GM21528 (cell line): ENCODE results near the gene PTCRA.
"Not testable (repeated sequence)": the region's sequence is repeated elsewhere in the genome, so short reads cannot be mapped to it uniquely, and the experiment has no call there.

Experiments used
- ATAC-seq: cut with Tn5 transposase; IDR thresholded peaks from one replicate; pipeline ENCODE4 v1.9.1; 2021; ENCODE audit warnings: mild to moderate bottlenecking, moderate library complexity; ENCODE audit not compliant: unreplicated experiment, low FRiP score

PTCRA gene

DNA sequence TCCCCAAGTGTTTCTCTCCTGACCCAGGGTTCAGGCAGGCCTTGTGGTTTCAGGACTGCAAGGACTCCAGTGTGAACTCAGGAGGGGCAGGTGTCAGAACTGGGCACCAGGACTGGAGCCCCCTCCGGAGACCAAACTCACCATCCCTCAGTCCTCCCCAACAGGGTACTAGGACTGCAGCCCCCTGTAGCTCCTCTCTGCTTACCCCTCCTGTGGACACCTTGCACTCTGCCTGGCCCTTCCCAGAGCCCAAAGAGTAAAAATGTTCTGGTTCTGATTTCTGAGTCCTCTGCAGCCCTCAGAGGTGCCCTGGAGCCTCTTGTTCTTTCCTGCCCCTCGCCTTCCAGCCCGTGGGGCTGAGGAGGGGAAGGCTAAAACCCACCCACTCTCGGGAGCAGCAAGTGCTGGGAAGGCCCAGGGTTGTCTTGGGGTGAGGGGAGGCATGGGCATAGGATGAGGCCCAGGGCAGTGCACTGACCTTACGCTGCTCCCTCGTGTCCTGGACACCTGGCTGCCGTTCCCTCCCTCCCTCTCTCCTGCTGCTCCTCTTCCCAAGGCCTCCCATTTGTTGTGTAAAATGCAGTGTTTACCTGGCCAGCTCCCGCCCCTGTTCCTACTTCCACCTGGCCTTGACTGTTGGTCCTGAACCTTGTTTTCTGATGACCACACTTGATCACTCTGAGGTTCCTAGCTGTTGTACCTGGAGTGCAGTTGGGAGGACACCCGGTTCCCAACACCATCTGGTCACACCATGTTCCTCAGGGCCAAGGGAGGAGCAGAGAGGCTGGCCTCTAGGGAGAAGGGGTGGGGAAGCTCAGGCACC is 23.3 kb downstream of the PTCRA start:
- no peak for ATAC-seq

DNA sequence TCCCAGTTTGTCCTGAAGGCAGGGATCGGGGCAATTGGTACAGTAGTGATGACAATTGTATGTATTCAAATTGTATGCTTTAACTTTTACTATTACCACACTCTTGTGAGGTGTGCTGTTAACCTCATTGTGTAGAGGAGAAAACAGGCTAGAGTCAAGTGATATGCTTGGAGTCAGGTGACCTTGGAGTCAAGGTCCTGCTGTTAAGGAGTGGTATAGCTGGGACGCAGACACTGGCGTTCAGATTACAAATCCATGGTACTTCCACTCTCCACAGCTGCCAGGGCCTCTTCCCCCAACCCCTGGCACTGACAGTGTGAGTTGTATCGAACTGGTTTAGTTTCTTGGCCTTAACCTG is 23.9 kb downstream of the PTCRA start:
- no peak for ATAC-seq

DNA sequence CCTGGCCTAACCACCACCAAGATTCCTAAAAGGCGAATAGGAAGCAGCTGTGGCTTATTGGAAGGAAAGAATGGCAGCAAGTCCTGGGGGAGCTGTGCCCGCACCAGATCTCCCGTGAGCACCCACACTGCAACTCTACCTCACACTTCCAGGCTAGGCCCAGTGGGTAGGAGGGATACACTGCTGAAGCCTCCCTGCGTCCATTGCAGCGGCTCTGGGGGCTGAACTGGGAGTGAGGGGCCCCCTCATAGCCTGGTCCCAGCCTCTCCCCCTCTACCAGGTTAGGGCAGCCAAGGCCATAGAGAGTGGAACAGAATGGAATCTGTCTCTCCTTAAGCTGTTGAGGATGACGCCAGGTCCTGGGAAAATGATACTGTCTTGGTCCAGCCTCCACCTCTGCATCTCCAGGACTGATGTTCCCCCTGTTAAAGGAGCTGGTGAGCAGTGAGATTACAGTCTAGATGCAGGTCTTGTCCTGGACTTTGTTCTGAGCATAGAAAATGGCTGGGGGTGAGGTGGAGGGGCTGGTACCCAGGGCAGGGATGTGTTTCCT is 24.7 kb downstream of the PTCRA start:
- ATAC-seq, result no peak

DNA sequence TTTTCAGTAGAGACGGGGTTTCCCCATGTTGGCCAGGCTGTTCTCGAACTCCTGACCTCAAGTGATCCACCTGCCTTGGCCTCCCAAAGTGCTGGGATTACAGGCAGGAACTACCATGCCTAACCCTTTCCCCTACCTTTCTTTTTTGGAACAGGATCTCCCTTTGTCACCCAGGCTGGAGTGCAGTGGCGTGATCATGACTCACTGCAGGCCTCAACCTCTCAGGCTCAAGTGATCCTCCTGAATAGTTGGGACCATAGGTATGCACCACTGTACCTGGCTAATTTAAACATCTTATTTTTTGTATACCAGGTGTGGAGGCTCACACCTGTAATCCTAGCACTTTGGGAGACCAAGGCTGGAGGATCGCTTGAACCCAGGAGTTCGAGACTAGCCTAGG is 25.5 kb downstream of the PTCRA start:
- ATAC-seq, result not testable (repeated sequence)

DNA sequence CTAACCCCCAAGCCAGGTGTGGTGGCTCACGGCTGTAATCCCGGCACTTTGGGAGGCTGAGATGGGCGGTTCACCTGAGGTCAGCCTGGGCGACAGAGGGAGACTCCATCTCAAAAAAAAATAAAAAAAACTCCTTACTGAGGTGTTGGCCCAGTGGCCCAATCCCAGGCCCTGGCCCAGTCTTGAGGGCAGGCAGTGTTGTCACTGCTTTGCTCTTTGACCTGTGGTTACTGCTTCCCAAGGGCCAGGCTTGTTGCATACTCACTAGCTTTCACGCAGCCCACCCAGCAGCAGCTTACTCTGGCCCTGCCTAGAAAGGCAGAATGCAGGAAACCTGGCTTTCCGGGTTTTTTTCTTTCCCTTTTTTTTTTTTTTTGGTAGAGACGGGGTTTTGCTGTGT is 26.6 kb downstream of the PTCRA start:
- no peak for ATAC-seq

DNA sequence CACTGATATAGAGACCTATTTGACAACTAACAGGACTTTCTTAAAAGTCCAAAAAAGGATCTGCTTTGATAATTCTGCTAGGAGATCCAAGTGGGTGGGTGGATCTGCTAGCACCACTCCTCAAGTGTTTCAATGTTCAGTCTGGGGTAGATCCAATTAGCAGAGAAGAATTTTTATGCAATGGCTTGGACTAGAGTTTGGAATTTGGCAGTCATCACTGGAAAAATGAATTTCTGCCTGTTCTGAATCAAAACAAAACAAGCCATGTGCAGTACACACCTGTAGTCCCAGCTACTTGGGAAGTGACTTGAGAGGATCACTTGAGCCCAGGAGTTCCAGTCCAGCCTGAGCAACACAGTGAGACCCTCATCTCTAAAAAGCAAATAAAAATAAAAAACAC is 32.1 kb downstream of the PTCRA start:
- ATAC-seq, result no peak

DNA sequence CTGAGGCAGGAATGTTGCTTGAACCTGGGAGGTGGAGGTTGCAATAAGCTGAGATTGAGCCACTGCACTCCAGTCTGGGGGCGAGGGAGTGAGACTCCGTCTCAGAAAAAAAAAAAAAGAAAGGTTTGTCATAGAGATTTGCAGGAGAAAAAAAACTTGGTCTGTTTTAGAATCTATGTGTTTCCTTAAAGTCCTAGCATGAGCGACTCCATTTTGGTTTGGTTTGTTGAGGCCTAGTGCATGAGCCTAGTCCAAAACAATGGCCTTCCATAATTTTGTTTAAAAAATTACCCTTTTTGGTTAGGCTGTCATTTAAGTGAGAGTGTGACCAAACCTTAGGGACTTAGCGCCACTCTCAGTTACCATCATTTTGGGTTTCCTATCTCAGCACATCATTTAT is 36.5 kb downstream of the PTCRA start:
- no peak for ATAC-seq

DNA sequence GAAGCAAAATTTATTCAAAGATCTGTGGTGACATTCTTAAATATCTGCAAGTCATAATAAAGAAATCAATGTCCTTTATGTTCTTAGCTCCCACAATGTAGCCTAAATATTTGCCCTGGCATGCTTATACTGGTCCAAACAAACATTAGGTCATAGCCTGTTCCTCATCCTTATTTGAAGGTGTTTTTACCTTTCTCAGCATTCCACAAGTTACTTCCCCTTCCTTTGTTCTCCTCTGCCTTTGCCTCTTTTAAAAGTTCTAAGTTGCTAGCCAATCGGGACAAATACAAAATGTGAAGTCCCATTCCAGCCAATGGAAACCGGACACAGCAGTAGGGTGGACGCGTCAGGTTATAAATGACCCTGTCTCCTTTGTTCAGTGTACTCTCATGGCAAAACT is 38.6 kb downstream of the PTCRA start:
- ATAC-seq, result not testable (repeated sequence)

DNA sequence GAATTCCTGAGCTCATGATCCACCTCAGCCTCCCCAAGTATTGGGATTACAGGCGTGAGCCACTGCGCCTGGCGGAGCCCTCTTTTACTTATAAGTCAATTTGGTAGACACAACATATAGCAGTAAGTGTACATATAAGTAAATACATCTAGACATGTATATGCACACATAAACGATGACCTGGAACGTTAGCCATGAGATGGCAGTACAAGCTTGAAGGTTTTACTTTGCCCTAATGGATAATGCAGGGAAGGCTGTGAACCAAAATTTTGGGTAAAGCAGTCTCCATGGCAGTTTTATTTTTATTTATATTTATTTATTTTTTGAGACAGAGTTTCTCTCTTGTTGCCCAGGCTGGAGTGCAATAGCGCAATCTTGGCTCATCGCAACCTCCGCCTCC is 42.3 kb downstream of the PTCRA start:
- ATAC-seq, result no peak

DNA sequence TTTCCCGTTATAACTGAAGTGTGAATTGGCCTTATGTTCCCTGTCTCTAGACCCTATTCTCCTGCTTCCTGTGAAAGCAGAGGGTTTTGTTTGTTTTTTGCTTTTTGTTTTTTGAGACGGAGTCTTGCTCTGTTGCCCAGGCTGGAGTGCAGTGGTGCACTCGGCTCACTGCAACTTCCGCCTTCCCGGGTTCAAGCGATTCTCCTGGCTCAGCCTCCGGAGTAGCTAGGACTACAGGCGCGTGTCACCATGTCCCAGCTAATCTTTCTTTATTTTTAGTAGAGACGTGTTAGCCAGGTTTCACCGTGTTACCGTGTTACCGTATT is 44.0 kb downstream of the PTCRA start:
- ATAC-seq, result no peak

DNA sequence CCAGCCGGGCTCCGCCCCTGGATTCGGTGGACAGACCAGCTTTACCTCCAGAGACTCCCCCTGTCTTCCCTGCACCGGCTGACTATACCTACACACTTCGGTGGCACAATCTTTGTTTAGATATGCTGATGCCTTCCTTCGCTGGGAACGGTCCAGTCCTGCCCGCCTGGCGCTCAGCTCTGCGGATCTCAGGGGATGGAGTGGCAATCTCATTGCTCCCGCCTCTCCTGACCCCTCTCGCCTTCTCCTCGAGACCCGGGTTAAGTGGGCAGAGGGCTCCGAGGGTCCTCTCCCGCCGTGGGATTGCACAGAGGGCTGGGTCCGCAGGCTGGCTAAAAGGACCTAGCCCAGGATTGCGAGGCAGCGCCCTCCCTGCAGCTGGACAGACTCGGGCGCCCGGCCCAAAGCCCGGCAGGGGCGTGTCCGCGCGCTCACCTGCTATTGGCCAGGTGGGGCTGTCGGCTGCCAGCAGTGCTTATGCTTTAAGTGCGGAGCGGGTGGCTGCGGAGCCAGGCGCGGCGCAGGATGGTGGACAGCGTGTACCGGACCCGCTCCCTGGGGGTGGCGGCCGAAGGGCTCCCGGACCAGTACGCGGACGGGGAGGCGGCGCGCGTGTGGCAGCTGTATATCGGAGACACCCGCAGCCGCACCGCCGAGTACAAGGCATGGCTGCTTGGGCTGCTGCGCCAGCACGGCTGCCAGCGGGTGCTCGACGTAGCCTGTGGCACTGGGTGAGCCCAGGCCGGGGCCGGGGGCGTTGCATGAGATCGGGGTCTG is 44.6 kb downstream of the PTCRA start, which contains the start of gene GNMT:
Gene GNMT, plus strand, starts transcription at position 512 of the 777 bp plus-strand sequence. Its CDS starts 14 bp downstream, at position 526.
- no peak for ATAC-seq

DNA sequence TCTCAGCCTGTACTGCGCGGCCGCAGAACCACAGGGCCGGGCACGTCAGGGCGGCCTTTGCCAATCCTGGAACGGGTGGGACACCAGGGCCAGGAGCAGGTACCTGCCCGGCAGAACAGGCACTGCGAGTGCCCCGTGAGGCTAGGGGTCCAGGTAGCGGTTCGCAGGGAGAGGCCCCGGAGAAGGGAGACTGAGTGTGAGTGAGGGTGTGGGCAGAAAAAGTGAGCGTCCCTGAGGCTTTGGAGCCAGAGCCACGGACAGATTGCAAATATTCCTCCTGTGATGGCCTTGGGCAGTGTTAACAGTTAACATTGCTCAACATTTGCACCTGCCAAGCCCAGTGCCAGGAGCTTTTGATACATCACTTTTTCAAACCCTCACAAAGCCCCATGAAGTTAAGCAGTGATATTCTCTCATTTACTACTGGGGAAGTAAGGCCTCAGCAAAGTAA is 45.2 kb downstream of the PTCRA start:
- no peak for ATAC-seq

DNA sequence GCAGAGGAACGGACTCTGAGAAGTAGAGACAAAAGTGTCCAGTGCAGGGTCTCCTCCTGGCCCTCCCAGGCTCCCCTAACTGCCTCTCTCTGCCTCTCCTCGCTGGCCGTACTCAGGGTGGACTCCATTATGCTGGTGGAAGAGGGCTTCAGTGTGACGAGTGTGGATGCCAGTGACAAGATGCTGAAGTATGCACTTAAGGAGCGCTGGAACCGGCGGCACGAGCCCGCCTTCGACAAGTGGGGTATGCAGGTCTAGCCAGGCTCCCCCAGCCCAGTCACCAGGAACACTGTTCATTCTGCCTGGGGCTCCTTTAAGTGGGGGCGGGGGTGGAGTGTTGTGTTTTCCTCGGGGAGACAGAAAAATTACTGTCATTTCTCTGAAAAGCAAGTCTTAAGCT is 46.2 kb downstream of the PTCRA start:
- ATAC-seq, result no peak

DNA sequence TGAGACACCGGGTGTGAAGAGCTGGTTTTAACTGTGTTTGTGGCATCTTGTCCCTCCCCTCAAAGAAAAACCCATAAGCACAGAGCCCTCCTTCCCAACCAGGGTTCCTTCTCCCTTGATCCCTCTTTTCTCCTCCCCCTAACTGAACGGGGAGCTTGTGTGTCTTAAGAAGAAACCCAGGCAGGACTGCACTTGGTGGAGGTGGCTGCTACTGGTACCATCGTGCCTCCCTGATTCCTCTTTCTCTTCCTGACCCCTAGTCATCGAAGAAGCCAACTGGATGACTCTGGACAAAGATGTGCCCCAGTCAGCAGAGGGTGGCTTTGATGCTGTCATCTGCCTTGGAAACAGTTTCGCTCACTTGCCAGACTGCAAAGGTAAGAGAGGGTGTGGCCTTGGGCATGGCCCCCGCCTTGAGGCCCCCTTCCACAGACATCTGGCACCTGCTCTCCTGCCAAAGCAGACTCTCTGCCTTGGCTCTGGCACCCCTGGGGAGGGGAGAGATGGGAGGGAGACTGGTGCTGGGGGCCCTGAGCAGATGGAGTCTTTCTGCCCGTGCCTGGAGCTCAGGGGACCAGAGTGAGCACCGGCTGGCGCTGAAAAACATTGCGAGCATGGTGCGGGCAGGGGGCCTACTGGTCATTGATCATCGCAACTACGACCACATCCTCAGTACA is 46.8 kb downstream of the PTCRA start:
- no peak for ATAC-seq

DNA sequence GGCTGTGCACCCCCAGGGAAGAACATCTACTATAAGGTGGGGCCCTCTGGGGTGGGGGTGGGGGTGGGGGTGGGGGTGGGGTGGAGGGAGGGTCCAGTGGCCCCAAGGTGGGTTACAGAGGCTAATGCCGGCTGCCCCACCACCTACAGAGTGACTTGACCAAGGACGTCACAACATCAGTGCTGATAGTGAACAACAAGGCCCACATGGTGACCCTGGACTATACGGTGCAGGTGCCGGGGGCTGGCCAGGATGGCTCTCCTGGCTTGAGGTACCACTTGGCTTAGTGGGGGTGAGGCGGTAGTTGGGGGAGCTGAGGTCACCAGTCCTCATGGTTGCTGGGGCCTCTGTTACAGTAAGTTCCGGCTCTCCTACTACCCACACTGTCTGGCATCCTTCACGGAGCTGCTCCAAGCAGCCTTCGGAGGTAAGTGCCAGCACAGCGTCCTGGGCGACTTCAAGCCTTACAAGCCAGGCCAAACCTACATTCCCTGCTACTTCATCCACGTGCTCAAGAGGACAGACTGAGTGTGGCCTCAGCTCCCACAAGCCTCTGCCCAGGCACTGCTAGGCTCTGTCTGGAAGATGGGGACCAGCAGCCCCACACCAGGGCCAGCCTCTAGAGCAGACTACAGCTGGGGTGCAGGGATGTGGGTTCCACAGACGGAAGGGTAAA is 47.5 kb downstream of the PTCRA start:
- no peak for ATAC-seq

DNA sequence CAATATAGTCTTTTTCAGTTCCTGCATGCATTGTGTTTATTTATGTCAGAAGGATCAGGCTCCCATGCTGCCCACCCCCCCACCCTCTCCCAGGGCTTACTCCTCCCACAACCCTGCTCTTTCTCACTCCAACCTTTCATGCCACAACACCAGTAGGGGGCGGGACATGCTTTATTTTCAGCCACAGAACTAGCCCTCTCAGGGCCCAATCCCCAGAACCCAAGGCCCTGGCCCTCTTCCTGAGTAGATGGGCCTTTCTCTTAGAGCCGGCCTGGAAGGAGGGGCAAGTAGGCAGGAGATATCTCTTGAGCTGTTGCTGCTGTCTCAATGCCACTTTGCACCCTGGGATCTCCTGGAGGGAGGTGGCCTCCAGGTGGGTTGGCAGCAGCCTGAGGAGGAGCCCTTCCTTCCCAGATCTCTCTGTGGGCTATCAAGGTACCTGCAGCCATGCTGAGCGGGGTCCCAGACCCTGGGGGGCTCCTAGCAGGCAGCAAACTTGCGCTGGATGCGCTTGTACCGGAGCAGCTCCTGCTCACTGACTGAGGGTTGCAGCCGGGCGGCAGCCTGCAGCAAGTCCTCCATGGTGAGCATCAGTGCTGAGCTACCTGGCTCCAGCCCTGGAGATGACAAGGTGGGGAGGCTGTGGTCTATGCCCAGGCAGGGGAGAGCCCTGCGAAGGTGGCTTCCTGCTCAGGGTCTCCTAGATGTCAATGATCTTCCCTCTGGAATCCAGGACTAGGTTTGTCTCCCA is 48.2 kb downstream of the PTCRA start:
- ATAC-seq, result no peak

DNA sequence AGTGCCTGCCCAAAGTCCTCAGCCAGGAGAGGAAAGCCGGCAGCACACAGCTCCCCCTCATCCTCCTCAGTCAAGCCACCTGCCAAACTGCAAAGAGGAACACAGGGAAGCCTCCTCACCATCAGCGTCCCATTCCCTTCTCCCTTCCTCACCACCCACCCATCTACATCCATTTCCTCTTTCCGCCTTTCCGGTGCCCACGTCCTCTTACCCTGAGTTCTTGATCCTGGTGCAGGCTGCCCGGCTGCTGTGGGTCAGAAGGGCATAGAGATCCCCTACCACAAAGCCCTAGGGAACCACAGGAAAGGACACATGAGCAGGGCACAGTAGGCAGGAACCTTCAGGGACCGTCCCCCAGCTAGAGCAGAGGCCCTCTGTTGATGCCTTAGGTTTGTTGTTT is 50.7 kb downstream of the PTCRA start:
- no peak for ATAC-seq

DNA sequence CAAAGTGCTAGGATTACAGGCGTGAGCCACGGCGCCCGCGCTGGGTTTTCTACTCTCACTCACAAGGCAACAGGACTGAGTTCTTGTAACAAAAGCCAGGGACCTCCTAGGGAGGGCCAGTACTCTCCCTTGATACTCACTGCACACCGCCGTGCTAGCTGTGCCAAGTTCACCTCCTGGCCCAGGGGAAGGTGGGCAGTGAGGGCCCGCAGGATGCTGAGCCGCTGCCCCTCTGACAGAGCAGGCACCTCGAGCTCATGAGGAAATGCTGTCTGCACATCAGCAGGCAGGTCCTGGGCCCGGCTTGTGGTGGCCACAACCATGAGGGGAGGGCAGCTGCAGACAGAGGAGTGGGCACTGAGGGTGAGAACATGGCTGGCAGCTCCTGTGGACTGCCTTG is 51.4 kb downstream of the PTCRA start:
- no peak for ATAC-seq

DNA sequence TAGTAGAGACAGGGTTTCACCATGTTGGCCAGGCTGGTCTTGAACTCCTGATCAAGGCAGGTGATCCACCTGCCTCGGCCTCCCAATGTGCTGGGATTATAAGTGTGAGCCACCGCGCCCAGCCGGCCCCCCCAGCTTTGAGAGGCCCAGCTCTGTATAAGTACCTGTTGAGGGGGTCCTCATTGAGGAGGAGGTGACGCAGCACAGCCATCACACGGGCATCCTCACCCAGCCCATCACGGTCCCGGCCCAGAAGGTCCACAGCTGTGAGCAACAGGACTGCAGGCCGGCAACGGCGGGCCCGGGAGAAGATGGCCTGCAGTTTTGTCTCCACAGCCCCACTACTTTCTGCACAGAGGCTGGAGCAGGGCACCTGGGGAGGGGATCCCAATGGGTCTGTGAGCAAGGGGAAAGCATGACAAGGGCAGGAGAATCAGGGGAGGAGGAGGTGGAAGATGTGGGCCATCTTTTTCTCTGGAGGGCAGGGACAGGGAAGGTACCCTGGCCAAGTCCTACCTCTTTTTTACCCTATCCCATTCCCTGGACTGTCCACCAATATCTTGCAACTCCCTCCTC is 52.4 kb downstream of the PTCRA start:
- ATAC-seq, result no peak

DNA sequence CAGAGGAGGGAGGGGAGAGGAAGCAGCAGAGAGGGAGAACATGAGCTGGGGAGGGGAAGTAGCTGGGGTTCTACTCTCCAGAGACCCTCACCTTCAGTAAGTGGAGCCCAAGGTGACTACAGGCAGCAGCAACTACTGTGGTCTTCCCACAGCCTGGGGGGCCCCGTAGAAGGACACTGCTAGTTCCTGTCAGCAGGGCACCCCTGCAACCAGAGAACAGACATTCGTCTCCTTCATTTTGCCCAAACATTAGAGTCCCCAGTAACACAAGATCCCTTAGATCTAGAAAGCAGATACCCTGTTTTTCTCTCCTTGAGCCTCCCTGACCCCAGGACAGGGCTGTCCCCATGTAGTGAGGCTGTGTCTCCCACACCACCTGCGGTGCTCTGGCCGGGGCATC is 52.9 kb downstream of the PTCRA start:
- no peak for ATAC-seq
